AG04450 (cell line): Measurements from ENCODE around the gene TRIM26. TPM values are rescaled to one million over a fixed set of nuclear protein-coding genes. Genes with fewer than 3 reads are reported as not detected.

Experiments
- CTCF ChIA-PET: fragments of 300-600, 350-600 bp; formaldehyde crosslinking; extraction: SDS; loops from one replicate; lab custom pipeline; 2022; ENCODE audit warnings: antibody characterized with exemption, inconsistent platforms; lab: Charles Lee
- POLR2A ChIA-PET: fragments of 350-600 bp; formaldehyde crosslinking; extraction: SDS; loops from one replicate; lab custom pipeline; 2021; ENCODE audit warnings: antibody characterized with exemption, inconsistent platforms; lab: Yijun Ruan, JAX
- DNase-seq: peaks from one replicate; pipeline ENCODE4 v3.0.0-alpha.2; 2011; ENCODE audit warnings: low read depth, low spot score
- H3K27ac ChIP-seq: one replicate; pipeline ENCODE4 v1.5.1; 2012; ENCODE audit warnings: low read depth, low read length, control low read depth
- H3K27me3 ChIP-seq: one replicate; pipeline ENCODE4 v1.6.0; 2012; ENCODE audit warnings: low read length; ENCODE audit not compliant: control insufficient read depth, insufficient read depth
- H3K4me3 ChIP-seq: 2 replicates; pipeline ENCODE4 v1.5.1; 2011; ENCODE audit warnings: mild to moderate bottlenecking, low read depth, low read length, control low read depth
- H3K9me3 ChIP-seq: 2 replicates; pipeline ENCODE4 v1.5.1; 2012; ENCODE audit warnings: low read length; ENCODE audit not compliant: control insufficient read depth, insufficient read depth
- polyA plus RNA-seq: library from polyadenylated mRNA; depleted of rRNA; stranded (reverse); fragments of >200 nt; gene quantifications from 2 replicates; pipeline ENCODE4 v1.2.3, GENCODE V29; 2011
- TF ChIP-seq, protein P1 (sequence below): IDR thresholded peaks from 2 replicates; pipeline ENCODE4 v1.5.1; 2011; ENCODE audit warnings: low read depth, low read length, control low read depth, inconsistent platforms

TRIM26 gene
- polyA plus RNA-seq, 1 experiment, result 22.7 TPM

DNA sequence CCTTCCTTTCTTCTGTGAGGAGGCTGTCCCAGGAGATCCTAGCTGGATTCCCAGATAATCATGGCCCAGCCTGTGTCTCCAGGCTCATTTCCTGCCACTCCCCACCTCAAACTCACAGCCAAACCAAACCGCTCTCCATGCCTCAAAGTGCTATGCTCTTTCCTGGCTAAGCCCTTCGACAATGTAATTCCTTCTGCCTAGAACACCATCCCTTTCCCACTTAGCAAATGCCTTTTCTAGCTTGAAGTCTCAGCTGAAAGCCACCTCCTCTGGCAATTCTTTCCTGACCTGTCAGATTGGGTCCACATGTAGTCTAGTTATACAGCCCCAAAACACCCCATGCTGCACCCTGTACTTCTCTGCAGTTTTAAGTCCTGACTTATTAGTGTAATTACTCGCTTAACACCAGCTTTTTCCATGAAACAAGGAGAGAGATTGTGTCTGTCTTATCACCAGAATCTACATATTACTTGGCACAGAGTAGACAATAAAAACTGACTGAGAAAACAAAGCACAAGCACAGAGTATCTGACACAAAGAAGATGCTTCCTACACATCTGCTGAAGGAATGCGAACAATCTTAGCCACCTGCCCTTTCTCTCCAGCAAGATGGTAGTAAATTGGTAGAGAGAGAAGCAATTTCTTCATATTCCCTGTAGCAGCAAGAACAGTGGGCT is 5.4 kb downstream of the TRIM26 start:
- CTCF ChIA-PET, result interaction anchor here (0.8 to 2.0 kb wide), 3 partner anchors 11 to 76 kb away, joined by 3 to 9 read pairs (median 4); no protein-coding TSS in a partner anchor
- DNase-seq, result no peak
- Histone ChIP-seq H3K27me3 (no peaks in the 10 kb centered on the region), H3K27ac (no peak overlapping the region), H3K4me3 (no peak overlapping the region), H3K9me3 (no peaks in the 10 kb centered on the region)
- POLR2A ChIA-PET, result no interaction called here
- TF ChIP-seq, protein P1, sequence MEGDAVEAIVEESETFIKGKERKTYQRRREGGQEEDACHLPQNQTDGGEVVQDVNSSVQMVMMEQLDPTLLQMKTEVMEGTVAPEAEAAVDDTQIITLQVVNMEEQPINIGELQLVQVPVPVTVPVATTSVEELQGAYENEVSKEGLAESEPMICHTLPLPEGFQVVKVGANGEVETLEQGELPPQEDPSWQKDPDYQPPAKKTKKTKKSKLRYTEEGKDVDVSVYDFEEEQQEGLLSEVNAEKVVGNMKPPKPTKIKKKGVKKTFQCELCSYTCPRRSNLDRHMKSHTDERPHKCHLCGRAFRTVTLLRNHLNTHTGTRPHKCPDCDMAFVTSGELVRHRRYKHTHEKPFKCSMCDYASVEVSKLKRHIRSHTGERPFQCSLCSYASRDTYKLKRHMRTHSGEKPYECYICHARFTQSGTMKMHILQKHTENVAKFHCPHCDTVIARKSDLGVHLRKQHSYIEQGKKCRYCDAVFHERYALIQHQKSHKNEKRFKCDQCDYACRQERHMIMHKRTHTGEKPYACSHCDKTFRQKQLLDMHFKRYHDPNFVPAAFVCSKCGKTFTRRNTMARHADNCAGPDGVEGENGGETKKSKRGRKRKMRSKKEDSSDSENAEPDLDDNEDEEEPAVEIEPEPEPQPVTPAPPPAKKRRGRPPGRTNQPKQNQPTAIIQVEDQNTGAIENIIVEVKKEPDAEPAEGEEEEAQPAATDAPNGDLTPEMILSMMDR, result no peak

DNA sequence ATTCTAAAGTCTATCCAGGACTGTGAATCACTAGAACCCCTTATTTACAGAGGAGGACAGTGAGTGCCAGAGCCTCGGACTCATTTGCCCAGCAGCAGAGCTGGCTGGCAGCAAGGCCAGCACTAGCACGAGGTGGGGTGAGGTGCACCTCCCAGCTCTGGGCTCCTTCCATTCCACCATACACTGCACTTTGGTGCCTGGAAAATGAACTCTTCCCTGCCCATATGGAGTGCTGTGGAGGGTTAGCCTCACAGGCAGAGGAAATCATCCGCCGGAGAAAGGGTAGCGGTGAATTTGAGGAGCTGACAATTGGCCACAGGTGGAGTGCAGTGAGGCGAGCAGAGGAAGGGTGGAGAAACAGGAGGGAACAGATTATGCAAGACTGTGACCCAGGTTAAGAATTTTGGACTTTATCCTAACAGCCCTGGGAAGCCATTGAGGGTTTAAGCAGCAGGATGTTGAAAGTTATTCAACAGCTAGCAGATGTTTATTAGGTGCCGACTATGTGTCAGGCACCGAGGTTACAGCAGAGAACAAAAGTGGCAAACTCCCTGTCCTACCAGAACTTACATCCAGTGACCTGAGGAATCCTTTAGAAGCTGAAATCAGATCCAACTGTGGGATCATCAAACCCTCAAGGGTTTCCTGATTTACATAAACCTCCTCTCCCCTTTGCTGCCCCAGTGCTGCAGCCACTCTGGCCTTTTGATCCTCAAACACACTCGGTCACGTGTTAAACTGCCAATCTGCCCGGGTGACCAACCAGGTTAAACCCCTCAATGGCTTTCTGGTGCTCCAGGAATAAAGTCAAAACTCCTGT is 6.2 kb downstream of the TRIM26 start:
- DNase-seq, result no peak

DNA sequence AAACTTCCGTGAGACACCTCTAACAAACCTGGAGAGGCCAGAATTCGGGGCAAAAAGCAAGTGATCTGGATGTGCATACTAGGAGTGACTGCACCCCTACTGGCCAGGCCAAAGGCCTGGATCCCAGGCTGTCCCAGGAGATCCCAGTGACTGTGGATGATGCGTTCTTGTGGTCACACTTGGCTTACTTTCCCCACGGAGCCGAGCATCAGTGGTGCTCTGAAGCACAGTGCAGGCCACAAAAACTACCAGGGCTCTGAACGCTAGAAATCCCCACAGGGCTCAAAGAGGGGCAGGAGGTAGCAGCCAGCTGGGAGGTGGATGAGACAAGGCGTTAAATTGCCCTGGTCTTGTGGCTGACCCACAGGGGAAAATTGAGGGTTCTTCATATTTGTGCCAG is 7.1 kb downstream of the TRIM26 start:
- Histone ChIP-seq H3K27ac (no peak overlapping the region), H3K9me3 (no peaks in the 10 kb centered on the region), H3K4me3 (no peak overlapping the region), H3K27me3 (no peaks in the 10 kb centered on the region)
- TF ChIP-seq, protein P1, result no peak
- no peak for DNase-seq
- CTCF ChIA-PET, result interaction anchor here (1.4 to 2.0 kb wide), 2 partner anchors 75 to 104 kb away, joined by 5 to 9 read pairs; no protein-coding TSS in a partner anchor
- POLR2A ChIA-PET, result no interaction called here

More for the DNA sequence above, 6.2 kb downstream of the TRIM26 start:
- Histone ChIP-seq H3K4me3 (no peak overlapping the region), H3K27ac (peak overlapping the region; percentile 31), H3K9me3 (no peaks in the 10 kb centered on the region), H3K27me3 (no peaks in the 10 kb centered on the region)
- CTCF ChIA-PET, result interaction anchor here (1.0 to 2.0 kb wide), 3 partner anchors 12 to 104 kb away, joined by 4 to 9 read pairs (median 5); no protein-coding TSS in a partner anchor
- POLR2A ChIA-PET, result no interaction called here
- TF ChIP-seq, protein P1, result no peak

DNA sequence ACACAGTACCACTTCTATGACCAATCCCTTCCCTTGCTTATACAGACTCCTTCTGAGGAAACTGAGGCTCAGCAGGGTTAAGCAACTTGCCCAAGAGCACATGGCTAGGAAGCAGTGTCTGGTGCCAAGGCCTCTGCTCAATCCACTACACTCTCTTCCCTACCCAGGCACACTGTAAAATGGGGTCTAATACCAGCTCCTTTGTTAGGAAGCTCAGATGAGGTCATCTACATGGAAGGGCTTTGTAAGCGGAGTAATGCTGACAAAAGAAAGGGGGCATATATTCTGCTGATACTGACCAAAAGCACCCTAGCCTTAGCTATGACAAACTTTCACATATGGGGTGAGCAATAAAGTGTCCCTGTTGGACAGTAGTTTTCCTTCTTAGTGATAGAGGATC is 9.1 kb downstream of the TRIM26 start:
- Histone ChIP-seq H3K9me3 (no peaks in the 10 kb centered on the region), H3K27me3 (no peaks in the 10 kb centered on the region), H3K4me3 (no peak overlapping the region), H3K27ac (no peak overlapping the region)
- CTCF ChIA-PET, result interaction anchor here (0.9 kb wide), 1 partner anchor 15 kb away, joined by 4 read pairs; no protein-coding TSS in a partner anchor
- TF ChIP-seq, protein P1, result no peak
- DNase-seq, result no peak
- POLR2A ChIA-PET, result no interaction called here
